ENCODE measurements around the gene TEX2.

DNA sequence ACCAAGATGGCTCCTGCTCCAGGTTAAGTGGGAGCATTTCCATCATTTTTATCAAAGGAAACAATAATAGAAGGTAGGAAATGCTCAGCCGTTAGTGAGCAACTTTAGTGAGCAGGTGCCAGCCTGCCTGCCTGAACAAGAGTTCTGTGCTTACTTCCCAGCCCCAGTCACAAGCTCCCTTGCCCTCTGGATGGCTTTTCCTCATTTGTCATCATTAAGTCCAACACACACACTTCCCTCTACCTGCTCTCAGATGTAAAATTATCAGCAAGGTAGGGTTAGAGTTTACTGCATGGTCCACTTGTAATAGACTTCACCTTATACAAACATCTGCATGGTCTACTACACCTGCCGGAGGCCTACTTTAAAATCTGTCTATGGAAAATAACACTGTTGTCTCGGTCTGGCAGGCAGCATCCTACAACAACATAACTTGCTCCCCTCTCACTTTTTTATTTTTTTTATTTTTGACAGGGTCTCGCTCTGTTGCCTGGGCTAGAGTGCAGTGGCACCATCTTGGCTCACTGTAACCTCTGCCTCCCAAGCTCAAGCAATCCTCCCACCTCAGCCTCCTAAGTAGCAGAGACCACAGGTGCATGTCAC, 12.7 kb downstream of the TEX2 start:
- TF ChIP-seq, protein P1, sequence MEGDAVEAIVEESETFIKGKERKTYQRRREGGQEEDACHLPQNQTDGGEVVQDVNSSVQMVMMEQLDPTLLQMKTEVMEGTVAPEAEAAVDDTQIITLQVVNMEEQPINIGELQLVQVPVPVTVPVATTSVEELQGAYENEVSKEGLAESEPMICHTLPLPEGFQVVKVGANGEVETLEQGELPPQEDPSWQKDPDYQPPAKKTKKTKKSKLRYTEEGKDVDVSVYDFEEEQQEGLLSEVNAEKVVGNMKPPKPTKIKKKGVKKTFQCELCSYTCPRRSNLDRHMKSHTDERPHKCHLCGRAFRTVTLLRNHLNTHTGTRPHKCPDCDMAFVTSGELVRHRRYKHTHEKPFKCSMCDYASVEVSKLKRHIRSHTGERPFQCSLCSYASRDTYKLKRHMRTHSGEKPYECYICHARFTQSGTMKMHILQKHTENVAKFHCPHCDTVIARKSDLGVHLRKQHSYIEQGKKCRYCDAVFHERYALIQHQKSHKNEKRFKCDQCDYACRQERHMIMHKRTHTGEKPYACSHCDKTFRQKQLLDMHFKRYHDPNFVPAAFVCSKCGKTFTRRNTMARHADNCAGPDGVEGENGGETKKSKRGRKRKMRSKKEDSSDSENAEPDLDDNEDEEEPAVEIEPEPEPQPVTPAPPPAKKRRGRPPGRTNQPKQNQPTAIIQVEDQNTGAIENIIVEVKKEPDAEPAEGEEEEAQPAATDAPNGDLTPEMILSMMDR (conservative IDR thresholded peaks at IDR 0.05 in 1 of 2, IDR thresholded peaks at IDR 0.05 in 1 of 2; ENCODE audit: extremely low read depth in 1 of 2, insufficient read depth in 1 of 2, low read depth in 1 of 2, low read length in 2 of 2): no peak
- TF ChIP-seq EZH2 (IDR thresholded peaks at IDR 0.05; ENCODE audit: borderline replicate concordance, low read length): no peak

Data from mammary epithelial cell (primary cell).